Ovary (tissue), 9 donors: ENCODE results near the gene WWOX. TPM values are rescaled to one million over a fixed set of nuclear protein-coding genes. Genes with fewer than 3 reads are reported as not detected.

Source experiments
- DNase-seq, 5 donors: peaks; one replicate each; pipeline ENCODE4 v3.0.0-alpha.2; 2019 to 2020
- H3K27ac ChIP-seq, 2 donors: fragments of 200-600 bp; one replicate each; pipeline versions ENCODE4 v1.5.1 to v1.8.0; 2019 to 2022
- H3K27me3 ChIP-seq: fragments of 200-600 bp; one replicate; pipeline ENCODE4 v1.8.0; 2022
- H3K36me3 ChIP-seq: fragments of 200-600 bp; sonication (generic); one replicate; pipeline ENCODE4 v1.5.1; 2019
- H3K4me1 ChIP-seq: one replicate; pipeline ENCODE4 v1.8.1; 2013; ENCODE audit warnings: mild to moderate bottlenecking, moderate library complexity; ENCODE audit not compliant: insufficient read depth
- H3K4me3 ChIP-seq: fragments of 200-600 bp; sonication (generic); one replicate; pipeline ENCODE4 v1.5.1; 2017
- H3K9me3 ChIP-seq, 2 donors: fragments of 200-600 bp in 1 of 2; sonication (generic) in 1 of 2; one replicate each; pipeline versions ENCODE4 v1.5.1 to v1.8.1; 2013 to 2019; ENCODE audit warnings: mild to moderate bottlenecking in 1 of 2, moderate library complexity in 1 of 2
- CTCF ChIP-seq, 3 donors: fragments of 450-650 bp in 2 of 3; fragments of 200-600 bp in 1 of 3; IDR thresholded peaks; one replicate each; pipeline versions ENCODE4 v1.5.1 to v1.8.0; 2016 to 2022; ENCODE audit warnings: antibody characterized with exemption in 3 of 3, mild to moderate bottlenecking in 1 of 3
- EP300 ChIP-seq: sonication (generic); formaldehyde crosslinking; IDR thresholded peaks from one replicate; pipeline ENCODE4 v1.6.1; 2017; ENCODE audit warnings: antibody characterized with exemption
- POLR2A ChIP-seq: fragments of 450-650 bp; IDR thresholded peaks from one replicate; pipeline ENCODE4 v1.6.1; 2017; ENCODE audit warnings: antibody characterized with exemption, mild to moderate bottlenecking, moderate library complexity
- WGBS, 3 donors: extraction: QIAGEN DNeasy Blood & Tissue Kit in 1 of 3; methylation state at CpG; one replicate each; pipeline versions ENCODE4 v1.1.5 to v1.1.7; 2013 to 2017; 5-methylcytosine and 5-hydroxymethylcytosine counted together
- intact Hi-C, 4 donors: fragments of 100-400 bp; cut with DNase I; formaldehyde crosslinking; loops; one replicate each; pipeline versions ENCODE4 v1.11.0 to v1.15.1; 2022 to 2023
- polyA plus RNA-seq, 2 donors: library from polyadenylated mRNA; stranded (reverse); fragments of 200-250 nt in 1 of 2; fragments of 350-450 nt in 1 of 2; fragmentation: Illumina TruSeq in 1 of 2; extraction: RNeasy Lipid Tissue Mini Kit (QIAGEN cat#74804) in 1 of 2; gene quantifications; one replicate each; pipeline ENCODE4 v1.2.3, GENCODE V29; 2013 to 2014
- total RNA-seq, 7 donors: library from RNA; depleted of rRNA in 2 of 7; stranded (reverse); fragments of >200 nt in 2 of 7; fragmentation: NEBNext Ultra II Directional in 3 of 7; extraction: Animal tissue kit (Norgen Biotek cat#: 25700) in 3 of 7; gene quantifications; one replicate each; pipeline versions ENCODE4 v1.1.0 to v1.2.4, GENCODE V29; 2016 to 2023
- donor health status: DM: no; HTN: no; CAD: no; lungs with moderate emphysema.
- donor health status: DM: no; HTN: no; CAD: no.
- donor health status: Bipolar disorder and iron deficiency.
- donor health status: DM: yes; HTN: yes; CAD: no.
- donor health status: DM: no; HTN: no; CAD: no.
- donor health status: DM: yes; HTN: yes; CAD: no.

The WWOX gene
- total and polyA plus RNA-seq, 9 donors: 11.0 to 40.5 (median 25.2) TPM

- 87 to 89% (median 88%) methylated on average over 16 of the region's 16 CpGs for WGBS, 3 donors
- Histone ChIP-seq H3K36me3 (no peaks in the 10 kb centered on the region), H3K4me1 (no peaks in the 10 kb centered on the region), H3K9me3 (no peaks in the 10 kb centered on the region), H3K27ac (no peak overlapping the region), H3K4me3 (no peak overlapping the region), H3K27me3 (no peaks in the 10 kb centered on the region)
- TF ChIP-seq EP300: no peak
- DNase-seq: no peak
- intact Hi-C loops: no loop called here
These were observed 452.7 kb downstream of the WWOX start for GRCh38 chr16:78552106-78552675.

- Histone ChIP-seq H3K4me1 (no peaks in the 10 kb centered on the region), H3K9me3 (no peaks in the 10 kb centered on the region), H3K27me3 (no peaks in the 10 kb centered on the region), H3K36me3 (no peaks in the 10 kb centered on the region), H3K27ac (no peak overlapping the region), H3K4me3 (no peak overlapping the region)
- intact Hi-C loops: no loop called here
- TF ChIP-seq CTCF (IDR thresholded peaks at IDR 0.05) (no peak), POLR2A (no peak), EP300 (no peak)
- DNase-seq: no peak
- 83 to 100% (median 88%) methylated on average over 1 of the region's 1 CpG for WGBS, 3 donors
These were observed 453.3 kb downstream of the WWOX start for GRCh38 chr16:78552716-78553115.

GRCh38 chr16:78553268-78554039 is 454.0 kb downstream of the WWOX start:
- Histone ChIP-seq H3K9me3 (no peaks in the 10 kb centered on the region), H3K4me1 (no peaks in the 10 kb centered on the region), H3K27me3 (no peaks in the 10 kb centered on the region), H3K4me3 (no peak overlapping the region), H3K36me3 (no peaks in the 10 kb centered on the region), H3K27ac (no peak overlapping the region)
- intact Hi-C loops: no loop called here
- WGBS, 3 donors: 77 to 83% (median 78%) methylated on average over 10 of the region's 10 CpGs
- TF ChIP-seq EP300: no peak
- TF ChIP-seq CTCF (IDR thresholded peaks at IDR 0.05): no peak
- TF ChIP-seq POLR2A: no peak
- DNase-seq: no peak

GRCh38 chr16:78556421-78556820 is 457.0 kb downstream of the WWOX start:
- H3K27ac ChIP-seq: no peak overlapping the region
- DNase-seq: no peak
- no peaks in the 10 kb centered on the region for H3K4me1 ChIP-seq
- H3K27me3 ChIP-seq: no peaks in the 10 kb centered on the region
- TF ChIP-seq EP300: no peak
- no peak for TF ChIP-seq CTCF (IDR thresholded peaks at IDR 0.05)
- TF ChIP-seq POLR2A: no peak
- H3K36me3 ChIP-seq: no peaks in the 10 kb centered on the region
- intact Hi-C loops: no loop called here
- WGBS, 3 donors: 96 to 98% (median 97%) methylated on average over 16 of the region's 16 CpGs
- H3K9me3 ChIP-seq: no peaks in the 10 kb centered on the region
- no peak overlapping the region for H3K4me3 ChIP-seq

- no peak for DNase-seq
- WGBS, 3 donors: 100% methylated on average over 1 of the region's 1 CpG
- H3K27me3 ChIP-seq: no peaks in the 10 kb centered on the region
- H3K4me1 ChIP-seq: no peaks in the 10 kb centered on the region
- H3K4me3 ChIP-seq: no peak overlapping the region
- intact Hi-C loops: no loop called here
- TF ChIP-seq CTCF (IDR thresholded peaks at IDR 0.05) (no peak), EP300 (no peak), POLR2A (no peak)
- H3K9me3 ChIP-seq: no peaks in the 10 kb centered on the region
- H3K27ac ChIP-seq: no peak overlapping the region
- no peaks in the 10 kb centered on the region for H3K36me3 ChIP-seq
These were observed 461.5 kb downstream of the WWOX start for GRCh38 chr16:78560997-78561396.
